Endothelial cell of umbilical vein (primary cell): Measurements from ENCODE around the gene PRSS21. TPM values are rescaled to one million over a fixed set of nuclear protein-coding genes. Genes with fewer than 3 reads are reported as not detected.

Experiments used
- BruUV-seq: library from RNA; stranded (reverse); fragments of 400-500 nt; replicated peaks from 2 replicates; lab custom pipeline; 2021; lab: Mats Ljungman, UMichigan
- CTCF ChIA-PET: fragments of 300-600, 350-600 bp; sonication (Branson Sonifier 250); formaldehyde crosslinking; loops from one replicate; lab custom pipeline; 2021; ENCODE audit warnings: antibody characterized with exemption, inconsistent platforms; lab: Charles Lee
- POLR2A ChIA-PET: fragments of 300-600, 350-600 bp; sonication (Branson Sonifier 250); formaldehyde crosslinking; loops from one replicate; lab custom pipeline; 2021; ENCODE audit warnings: antibody characterized with exemption, inconsistent platforms; lab: Charles Lee
- DNase-seq: peaks from one replicate; pipeline ENCODE4 v3.0.0-alpha.2; 2011; ENCODE audit warnings: low read depth, low spot score
- FAIRE-seq: peaks from 2 replicates; lab custom pipeline; 2011; peaks lifted over from hg19 to GRCh38; lab: Jason Lieb, UNC
- H2AFZ ChIP-seq: 2 replicates; pipeline ENCODE4 v1.6.0; 2012; ENCODE audit warnings: low read depth, low read length, control low read depth, inconsistent platforms
- H3K27ac ChIP-seq: 2 replicates; pipeline ENCODE4 v1.5.1; 2011; ENCODE audit warnings: low read depth, mild to moderate bottlenecking, control low read depth, low read length, moderate library complexity; ENCODE audit not compliant: insufficient read depth
- H3K27me3 ChIP-seq, 2 experiments: 2 replicates each; pipeline versions ENCODE4 v1.6.0 to v1.6.1; 2011; ENCODE audit warnings: low read length in 2 of 2, mixed read lengths in 1 of 2; ENCODE audit not compliant: control insufficient read depth in 2 of 2, insufficient read depth in 2 of 2
- H3K36me3 ChIP-seq, 2 experiments: 2 replicates in 1 of 2; 3 replicates in 1 of 2; pipeline ENCODE4 v1.5.1; 2011; ENCODE audit warnings: low read length in 2 of 2, mild to moderate bottlenecking in 1 of 2, moderate library complexity in 1 of 2; ENCODE audit not compliant: control insufficient read depth in 2 of 2, insufficient read depth in 2 of 2; ENCODE audit errors: extremely low read depth in 1 of 2
- H3K4me1 ChIP-seq: 3 replicates; pipeline ENCODE4 v1.5.1; 2011; ENCODE audit warnings: mild to moderate bottlenecking, low read length; ENCODE audit not compliant: control insufficient read depth, insufficient read depth; ENCODE audit errors: extremely low read depth
- H3K4me2 ChIP-seq: 2 replicates; pipeline ENCODE4 v1.6.1; 2011; ENCODE audit warnings: low read length, control low read depth, mixed read lengths; ENCODE audit not compliant: insufficient read depth
- H3K4me3 ChIP-seq, 3 experiments: fragments of 200-600 bp in 1 of 3; sonication (generic), shearing (Covaris generic) in 1 of 3; replicated peaks in 1 of 3; 2 replicates each; pipeline ENCODE4 v1.5.1; 2011 to 2016; ENCODE audit warnings: control low read depth in 3 of 3, low read length in 3 of 3, mild to moderate bottlenecking in 2 of 3, inconsistent platforms in 1 of 3, low read depth in 1 of 3, moderate library complexity in 1 of 3; ENCODE audit not compliant: insufficient read depth in 1 of 3
- H3K79me2 ChIP-seq: 2 replicates; pipeline ENCODE4 v1.6.0; 2012; ENCODE audit warnings: low read length, inconsistent platforms; ENCODE audit not compliant: control insufficient read depth, insufficient read depth
- H3K9ac ChIP-seq: replicated peaks from 2 replicates; pipeline ENCODE3; 2011; ENCODE audit warnings: low read length, control low read depth; ENCODE audit not compliant: insufficient read depth; ENCODE audit errors: extremely low read depth
- H3K9me1 ChIP-seq: replicated peaks from 3 replicates; pipeline ENCODE4 v1.6.0; 2011; ENCODE audit warnings: mild to moderate bottlenecking, low read length; ENCODE audit not compliant: control insufficient read depth, insufficient read depth; ENCODE audit errors: extremely low read depth
- H3K9me3 ChIP-seq: replicated peaks from 2 replicates; pipeline ENCODE4 v1.5.1; 2012; ENCODE audit warnings: low read length, inconsistent platforms; ENCODE audit not compliant: control insufficient read depth, insufficient read depth
- H4K20me1 ChIP-seq: replicated peaks from 2 replicates; pipeline ENCODE3; 2011; ENCODE audit warnings: mild to moderate bottlenecking, low read length; ENCODE audit not compliant: control insufficient read depth, insufficient read depth; ENCODE audit errors: extremely low read depth
- CTCF ChIP-seq, 2 donors: IDR thresholded peaks; 1 replicate in 1 of 2; 2 replicates in 1 of 2; pipeline ENCODE4 v1.5.1; 2011; ENCODE audit warnings: low read length in 2 of 2, mild to moderate bottlenecking in 2 of 2, moderate library complexity in 2 of 2, control low read depth in 1 of 2, inconsistent platforms in 1 of 2, low read depth in 1 of 2; ENCODE audit not compliant: insufficient read depth in 1 of 2; ENCODE audit errors: extremely low read depth in 1 of 2
- EZH2 ChIP-seq: IDR thresholded peaks from 2 replicates; pipeline ENCODE4 v1.6.1; 2012; ENCODE audit warnings: borderline replicate concordance, low read depth, mild to moderate bottlenecking, moderate library complexity, low read length, inconsistent platforms; ENCODE audit not compliant: severe bottlenecking
- FOS ChIP-seq: IDR thresholded peaks from 2 replicates; pipeline ENCODE4 v1.6.1; 2011; ENCODE audit warnings: mild to moderate bottlenecking, low read length, moderate library complexity, borderline replicate concordance; ENCODE audit not compliant: insufficient read depth
- GATA2 ChIP-seq: IDR thresholded peaks from 2 replicates; pipeline ENCODE4 v1.7.0; 2011; ENCODE audit warnings: low read depth, mild to moderate bottlenecking, moderate library complexity, mixed read lengths, low read length; ENCODE audit not compliant: insufficient read length, insufficient read depth
- JUN ChIP-seq: IDR thresholded peaks from 2 replicates; pipeline ENCODE4 v1.6.1; 2011; ENCODE audit warnings: borderline replicate concordance, low read depth; ENCODE audit not compliant: insufficient read length, insufficient read depth
- MYC ChIP-seq: IDR thresholded peaks from one replicate; pipeline ENCODE4 v1.6.1; 2011; ENCODE audit warnings: mild to moderate bottlenecking, low read depth, low read length
- POLR2A ChIP-seq: IDR thresholded peaks from 2 replicates; pipeline ENCODE4 v1.6.1; 2012; ENCODE audit warnings: low read depth, mild to moderate bottlenecking, control low read depth, low read length
- POLR2AphosphoS5 ChIP-seq: IDR thresholded peaks from 2 replicates; pipeline ENCODE4 v1.6.1; 2012; ENCODE audit warnings: low read depth, mild to moderate bottlenecking, control low read depth, low read length, moderate library complexity; ENCODE audit not compliant: insufficient read depth
- dilution Hi-C: fragments of 300-500 bp; cut with MboI; formaldehyde crosslinking; loops from one replicate; pipeline ENCODE4 v1.15.0; 2019; ENCODE audit warnings: low sequenced_read_pairs; ENCODE audit not compliant: extremely low pct_ligation_motif_present
- intact Hi-C: fragments of 100-400 bp; cut with micrococcal nuclease; formaldehyde crosslinking; loops from one replicate; pipeline ENCODE4 v1.10.0; 2022
- polyA plus RNA-seq, 4 experiments: library from polyadenylated mRNA; depleted of rRNA in 3 of 4; stranded (reverse) in 3 of 4; unstranded in 1 of 4; fragments of >200 nt; gene quantifications; 2 replicates each; pipeline versions ENCODE4 v1.2.1 to v1.2.3, GENCODE V29; 2011 to 2012; ENCODE audit warnings: missing spikeins in 1 of 4
- total RNA-seq: library from RNA; stranded (reverse); gene quantifications from 2 replicates; pipeline ENCODE4 v1.2.3, GENCODE V29; 2021
- TF ChIP-seq, protein P1 (sequence below): IDR thresholded peaks from 2 replicates; pipeline ENCODE4 v1.6.1; 2011; ENCODE audit not compliant: insufficient read depth, insufficient read length

Gene PRSS21
- total and polyA plus RNA-seq, 2 donors (not counting 3 experiments of a cell fraction or from before 2014, with no cell fraction given), result 0.28 TPM; not detected in 1

DNA sequence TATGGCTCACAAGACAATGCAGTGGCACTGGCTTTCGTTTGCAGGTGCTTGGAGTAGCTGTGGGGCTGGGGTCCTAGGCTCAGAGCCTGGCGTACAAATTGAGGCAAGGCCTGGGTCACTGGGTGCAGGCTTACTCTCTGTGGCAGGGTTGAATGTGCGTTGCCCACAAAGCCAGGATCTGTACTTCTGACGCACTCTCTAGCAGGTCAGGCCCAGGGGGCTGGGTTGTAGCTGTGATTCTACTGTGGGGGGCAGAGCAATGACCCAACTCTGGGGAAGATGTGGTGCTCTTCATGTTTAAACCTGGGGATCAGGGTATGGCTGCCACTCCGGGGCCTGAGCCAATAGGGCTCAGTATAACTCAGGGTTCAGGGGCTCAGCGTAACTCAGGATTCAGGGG, 6.4 kb upstream of the PRSS21 start:
- CTCF ChIA-PET, result interaction anchor here (1.4 kb wide), 1 partner anchor 11 kb away, joined by 4 read pairs; no protein-coding TSS in a partner anchor
- POLR2A ChIA-PET, result no interaction called here
- Histone ChIP-seq H3K9me3 (no peaks in the 10 kb centered on the region), H3K9ac (no peak overlapping the region), H3K4me2 (no peak overlapping the region), H3K27me3 (peaks cover 0 to 9% of the 10 kb centered on the region in 2 experiments), H3K36me3 (no peaks in the 10 kb centered on the region), H3K4me3 (no peak overlapping the region), H3K79me2 (no peaks in the 10 kb centered on the region), H3K27ac (no peak overlapping the region), H3K4me1 (no peaks in the 10 kb centered on the region), H3K9me1 (no peaks in the 10 kb centered on the region), H4K20me1 (no peaks in the 10 kb centered on the region), H2AFZ (no peak overlapping the region)
- dilution Hi-C loops, result no loop called here
- TF ChIP-seq FOS (no peak), CTCF (IDR thresholded peaks at IDR 0.05; ENCODE audit: extremely low read depth in 1 of 2, insufficient read depth in 1 of 2, low read depth in 1 of 2, low read length in 2 of 2) (no peak), POLR2A (no peak), JUN (no peak), EZH2 (no peak), MYC (no peak), POLR2AphosphoS5 (no peak), GATA2 (no peak)
- TF ChIP-seq, protein P1, sequence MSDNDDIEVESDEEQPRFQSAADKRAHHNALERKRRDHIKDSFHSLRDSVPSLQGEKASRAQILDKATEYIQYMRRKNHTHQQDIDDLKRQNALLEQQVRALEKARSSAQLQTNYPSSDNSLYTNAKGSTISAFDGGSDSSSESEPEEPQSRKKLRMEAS, result no peak
- intact Hi-C loops, result no loop called here
- no peak for FAIRE-seq
- no TSS peak for BruUV-seq
- DNase-seq, result no peak
